ENCODE data around the gene PARP6.

Gene PARP6

DNA sequence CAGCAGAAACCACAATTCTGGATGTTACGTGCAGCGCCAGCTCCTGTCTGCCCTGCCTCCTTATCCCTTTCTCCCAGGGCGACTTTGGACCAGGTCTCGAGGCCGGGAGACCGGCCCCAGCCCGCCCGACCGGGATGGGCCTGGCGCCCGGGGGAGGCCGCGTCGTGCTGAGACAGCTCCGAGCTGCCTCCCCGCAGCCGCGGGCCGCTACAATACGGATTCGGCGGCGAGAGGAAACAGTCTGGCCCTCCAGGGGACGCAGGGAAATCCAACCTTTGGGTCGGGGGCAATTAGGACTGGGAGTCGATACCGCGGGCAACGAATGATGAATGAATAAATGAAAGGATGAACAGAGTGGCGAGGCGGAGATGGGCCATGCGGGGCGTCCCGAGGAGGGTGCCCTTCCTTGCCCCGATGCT is 75.3 kb downstream of the PARP6 start:
- FAIRE-seq (no peak), DNase-seq (ENCODE audit: insufficient read length) (no peak)
- no peak for TF ChIP-seq POLR2AphosphoS5 (IDR thresholded peaks at IDR 0.05; ENCODE audit: low read depth, low read length)
- no peak for TF ChIP-seq POLR2A (IDR thresholded peaks at IDR 0.05; ENCODE audit: low read depth, low read length)
- TF ChIP-seq TAF1 (IDR thresholded peaks at IDR 0.05; ENCODE audit: borderline replicate concordance, low read depth, low read length), result no peak

DNA sequence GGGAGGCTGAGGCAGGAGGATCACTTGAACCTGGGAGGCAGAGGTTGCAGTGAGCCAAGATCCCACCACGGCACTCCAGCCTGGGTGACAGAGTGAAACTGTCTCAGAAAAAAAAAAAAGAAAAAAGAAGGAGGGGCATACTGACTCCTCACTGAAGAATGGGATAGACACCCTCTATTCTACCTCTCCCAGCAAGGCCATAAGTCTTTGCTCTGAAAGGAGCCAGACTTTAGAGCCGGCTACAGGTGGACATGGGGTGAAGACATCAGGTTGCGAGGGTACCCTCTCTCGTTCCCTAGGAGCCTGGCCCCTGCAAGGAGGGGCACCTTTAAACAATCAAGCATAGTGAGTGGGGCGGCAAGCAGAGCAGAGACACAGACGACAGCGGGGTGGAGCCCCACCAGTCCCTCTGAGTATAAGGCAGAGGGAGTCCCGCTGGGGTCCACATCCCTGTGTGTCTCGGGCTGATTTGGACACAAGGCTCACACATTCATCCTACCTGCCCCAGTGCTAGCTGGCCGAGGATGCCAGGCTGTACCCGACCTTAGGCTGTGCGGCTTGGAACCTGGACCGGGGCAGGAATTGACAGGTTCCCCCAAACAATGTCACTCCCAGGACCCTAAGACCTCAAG is 75.8 kb downstream of the PARP6 start:
- TF ChIP-seq TAF1 (IDR thresholded peaks at IDR 0.05; ENCODE audit: borderline replicate concordance, low read depth, low read length) (no peak), POLR2AphosphoS5 (IDR thresholded peaks at IDR 0.05; ENCODE audit: low read depth, low read length) (no peak), POLR2A (IDR thresholded peaks at IDR 0.05; ENCODE audit: low read depth, low read length) (no peak)
- FAIRE-seq (no peak), DNase-seq (ENCODE audit: insufficient read length) (no peak)

DNA sequence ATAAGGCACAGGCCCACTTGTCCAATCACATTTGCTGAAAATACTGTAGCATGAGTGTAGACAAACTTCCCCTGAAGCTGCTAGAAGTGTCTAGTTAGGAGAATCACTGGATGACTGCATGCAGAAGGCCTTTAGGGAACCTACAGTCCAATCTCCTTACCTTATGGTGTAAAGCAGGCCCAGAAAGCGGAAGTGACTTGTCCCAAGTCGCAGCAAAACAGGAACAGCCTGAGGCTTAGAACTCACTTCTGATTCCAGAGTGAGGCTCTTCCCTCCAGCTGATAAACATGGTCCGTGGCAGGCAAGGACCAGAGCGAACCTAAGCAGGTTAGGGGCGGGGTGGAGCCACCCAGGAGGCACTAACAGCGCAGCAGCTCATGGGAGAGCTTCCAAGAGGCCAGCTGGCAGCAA is 77.2 kb downstream of the PARP6 start:
- FAIRE-seq, result no peak
- no peak for DNase-seq (ENCODE audit: insufficient read length)
- TF ChIP-seq POLR2AphosphoS5 (IDR thresholded peaks at IDR 0.05; ENCODE audit: low read depth, low read length) (no peak), POLR2A (IDR thresholded peaks at IDR 0.05; ENCODE audit: low read depth, low read length) (no peak), TAF1 (IDR thresholded peaks at IDR 0.05; ENCODE audit: borderline replicate concordance, low read depth, low read length) (no peak)

DNA sequence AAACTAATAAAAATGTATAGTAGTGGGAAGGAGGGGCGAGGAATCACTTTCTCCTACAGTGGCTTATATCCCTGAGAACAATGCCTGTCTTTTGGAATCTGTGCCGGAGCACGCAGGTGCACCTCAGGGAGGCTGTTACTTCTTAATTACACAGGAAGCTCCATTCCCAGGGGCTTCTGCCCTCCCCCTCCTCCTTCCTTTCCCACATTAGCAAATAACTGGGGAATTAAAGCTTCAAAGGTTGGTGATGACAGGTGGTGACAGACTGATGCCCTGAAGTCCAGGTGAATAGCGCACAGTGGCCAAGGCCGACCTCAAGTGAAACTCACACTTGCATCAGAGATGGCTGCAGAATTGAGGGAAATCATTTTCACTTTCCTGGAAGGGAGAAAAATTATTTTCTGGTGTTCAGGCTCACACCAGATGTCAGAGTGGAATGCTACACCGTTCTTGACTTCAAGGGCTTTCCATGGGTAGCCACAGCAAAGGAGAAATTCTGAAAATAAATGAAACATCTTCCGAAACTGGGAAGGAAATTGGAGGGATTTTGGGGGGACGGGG is 78.4 kb downstream of the PARP6 start:
- TF ChIP-seq POLR2AphosphoS5 (IDR thresholded peaks at IDR 0.05; ENCODE audit: low read depth, low read length) (no peak), POLR2A (IDR thresholded peaks at IDR 0.05; ENCODE audit: low read depth, low read length) (no peak), TAF1 (IDR thresholded peaks at IDR 0.05; ENCODE audit: borderline replicate concordance, low read depth, low read length) (no peak)
- DNase-seq (ENCODE audit: insufficient read length) (no peak), FAIRE-seq (no peak)

DNA sequence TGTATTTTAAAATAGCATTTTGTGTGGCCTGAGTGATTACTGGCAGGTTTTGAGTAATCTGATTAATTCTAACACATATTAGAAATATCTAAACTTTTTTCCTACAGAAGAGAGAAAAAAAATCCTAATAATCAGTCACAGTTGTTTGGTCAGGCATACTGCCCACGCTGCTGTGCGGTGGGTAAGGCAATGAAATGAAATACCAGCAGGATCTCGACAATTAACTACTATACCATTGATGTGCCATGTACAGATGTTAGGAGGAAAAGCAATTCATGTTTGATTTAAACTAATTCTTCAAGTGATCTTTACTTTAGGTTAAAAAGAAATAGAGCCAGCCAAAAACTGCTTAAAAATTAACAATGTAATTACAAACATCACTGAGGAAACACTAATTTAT is 79.9 kb downstream of the PARP6 start:
- DNase-seq (ENCODE audit: insufficient read length) (no peak), FAIRE-seq (no peak)
- TF ChIP-seq POLR2A (IDR thresholded peaks at IDR 0.05; ENCODE audit: low read depth, low read length) (no peak), TAF1 (IDR thresholded peaks at IDR 0.05; ENCODE audit: borderline replicate concordance, low read depth, low read length) (no peak), POLR2AphosphoS5 (IDR thresholded peaks at IDR 0.05; ENCODE audit: low read depth, low read length) (no peak)

All from GM12892 (cell line).